BLaER1 treated with 17β-estradiol and CSF1 and Interleukin-3, amounts not matched to agents 10 nM and 100 nM (cell line): ENCODE measurements around the gene KDELR1.

Experiments used
- H3K27ac ChIP-seq, 11 experiments: shearing (Covaris generic); formaldehyde crosslinking; 2 replicates each; pipeline ENCODE4 v1.8.1; 2022
- H3K27me3 ChIP-seq, 11 experiments: shearing (Covaris generic); formaldehyde crosslinking; 2 replicates each; pipeline ENCODE4 v1.8.1; 2022
- H3K36me3 ChIP-seq, 11 experiments: shearing (Covaris generic); formaldehyde crosslinking; 2 replicates each; pipeline ENCODE4 v1.8.1; 2022
- H3K4me1 ChIP-seq, 10 experiments: shearing (Covaris generic); formaldehyde crosslinking; 2 replicates each; pipeline ENCODE4 v1.8.1; 2022
- H3K4me2 ChIP-seq, 11 experiments: shearing (Covaris generic); formaldehyde crosslinking; 2 replicates each; pipeline ENCODE4 v1.8.1; 2022
- H3K4me3 ChIP-seq, 10 experiments: shearing (Covaris generic); formaldehyde crosslinking; 2 replicates each; pipeline ENCODE4 v1.8.1; 2022
- H3K9ac ChIP-seq, 11 experiments: shearing (Covaris generic); formaldehyde crosslinking; 2 replicates each; pipeline ENCODE4 v1.8.1; 2022
- H3K9me3 ChIP-seq, 11 experiments: shearing (Covaris generic); formaldehyde crosslinking; replicated peaks in 1 of 11; 2 replicates each; pipeline ENCODE4 v1.8.1; 2022
- H4K20me1 ChIP-seq, 11 experiments: shearing (Covaris generic); formaldehyde crosslinking; 2 replicates each; pipeline ENCODE4 v1.8.1; 2022
- Cebpa-rat ChIP-seq, 11 experiments: shearing (Covaris generic); IDR thresholded peaks; 2 replicates each; pipeline ENCODE4 v1.8.1; 2022

KDELR1 gene

DNA sequence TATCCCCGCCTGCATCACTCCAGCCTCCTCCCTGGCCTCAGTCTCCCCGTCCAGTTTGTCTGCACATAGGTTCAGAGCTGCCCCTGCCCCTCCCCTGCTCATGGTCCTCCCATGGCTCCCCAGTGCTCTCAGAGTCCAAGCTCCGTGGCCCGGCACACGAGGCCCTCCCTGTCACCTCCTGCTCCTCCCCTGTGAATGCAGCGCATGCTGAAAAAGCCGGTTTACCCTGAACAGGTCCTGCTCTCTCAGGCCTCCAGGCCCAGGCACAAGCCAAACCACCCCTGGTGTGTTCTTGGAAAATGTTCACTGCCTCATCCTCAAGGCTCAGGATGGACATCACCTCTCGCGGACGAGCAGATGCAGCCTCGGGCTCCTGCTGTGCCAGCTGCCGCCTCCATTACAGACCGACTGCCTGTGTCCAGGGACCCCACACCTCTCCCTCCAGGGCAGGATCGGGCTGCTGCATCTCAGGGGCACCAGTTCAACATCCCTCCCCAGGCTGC, 53.0 kb downstream of the KDELR1 start:
- Histone ChIP-seq H3K9me3 (no peaks in the 10 kb centered on the region), H3K4me2 (no peak overlapping the region), H3K4me3 (no peak overlapping the region), H3K9ac (0 out of 22 replicates have a peak overlapping the region, but pooled peaks of 1 of the 11 experiments have one; percentile 31), H3K36me3 (no peaks in the 10 kb centered on the region), H3K27ac (no peak overlapping the region), H3K4me1 (peaks cover 11 to 28% (median 22%) of the 10 kb centered on the region in 10 experiments; a peak in 19 of 20 replicates), H3K27me3 (no peaks in the 10 kb centered on the region), H4K20me1 (peaks cover 0 to 3% (median 0%) of the 10 kb centered on the region in 11 experiments; a peak in 2 of 22 replicates)
- TF ChIP-seq Cebpa-rat (IDR thresholded peaks at IDR 0.05), result no peak

DNA sequence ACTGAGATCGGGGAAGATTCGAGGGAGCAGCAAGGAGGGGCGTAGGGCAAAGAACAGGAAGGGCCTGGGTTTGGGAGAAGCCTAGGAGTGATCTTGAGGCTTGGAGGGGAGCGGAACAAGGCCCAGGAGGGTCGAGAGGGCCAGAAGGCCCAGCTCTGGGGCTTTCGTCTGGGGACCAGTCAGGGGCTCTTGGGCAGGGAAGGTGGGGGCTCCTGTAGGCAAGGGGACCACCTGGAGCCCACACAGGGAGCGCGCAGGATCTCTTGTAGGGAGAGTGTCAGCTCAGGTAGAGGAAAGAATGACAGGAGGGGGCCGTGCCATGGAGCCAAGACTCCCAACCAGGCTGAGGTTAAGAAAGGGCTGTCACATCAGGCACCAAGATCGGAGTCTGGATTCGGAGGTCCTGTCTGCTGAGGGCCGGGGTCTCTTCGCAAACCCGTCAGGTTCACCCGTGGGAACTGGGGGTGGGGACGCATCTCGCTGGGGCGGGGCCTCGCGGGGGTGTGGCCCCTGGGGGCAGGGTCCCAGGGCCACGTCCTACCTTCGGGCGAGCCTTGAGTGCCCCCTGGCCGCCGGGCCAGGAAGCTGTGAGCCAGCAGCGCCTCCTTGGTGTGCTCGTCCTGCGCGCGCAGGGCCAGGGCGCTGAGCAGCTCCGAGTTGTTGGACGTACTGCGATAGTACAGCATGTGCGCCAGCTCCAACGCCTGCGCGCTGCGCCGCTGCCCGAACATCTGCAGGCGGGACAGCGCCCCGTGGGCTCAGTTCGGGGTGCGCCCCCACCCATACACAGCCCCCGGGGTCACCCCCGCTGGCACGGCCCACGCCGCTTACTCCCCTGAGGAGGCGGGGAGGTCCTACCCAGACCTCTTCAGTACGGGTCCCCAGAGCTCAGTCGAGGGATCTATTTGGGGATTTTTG, 57.6 kb downstream of the KDELR1 start:
- Histone ChIP-seq H3K4me2 (peak overlapping the region; percentile 94 to 100 (median 99)), H3K9ac (peak overlapping the region; percentile 76 to 86 (median 81)), H3K27ac (peak overlapping the region; percentile 65 to 88 (median 83)), H3K9me3 (peaks cover 0 to 2% (median under 1%) of the 10 kb centered on the region in 11 experiments; a peak in 7 of 22 replicates), H3K4me3 (peak overlapping the region; percentile 53 to 74 (median 64)), H3K4me1 (peaks cover 42 to 57% (median 52%) of the 10 kb centered on the region in 10 experiments), H4K20me1 (peaks cover 0 to 40% (median 5%) of the 10 kb centered on the region in 11 experiments; a peak in 9 of 22 replicates), H3K36me3 (peaks cover 0 to 29% (median 9%) of the 10 kb centered on the region in 11 experiments; a peak in 13 of 22 replicates), H3K27me3 (no peaks in the 10 kb centered on the region)
- TF ChIP-seq Cebpa-rat (IDR thresholded peaks at IDR 0.05), result no peak

GRCh38 chr19:48332662-48333466, 58.5 kb downstream of the KDELR1 start:
- peak overlapping the region; percentile 63 to 88 (median 83) for H3K27ac ChIP-seq
- H3K4me2 ChIP-seq, result peak overlapping the region; percentile 94 to 100 (median 98)
- H3K9me3 ChIP-seq, result peaks cover 0 to 11% (median 5%) of the 10 kb centered on the region in 11 experiments; a peak in 10 of 22 replicates
- peaks cover 0 to 48% (median 5%) of the 10 kb centered on the region in 11 experiments; a peak in 9 of 22 replicates for H4K20me1 ChIP-seq
- peak overlapping the region; percentile 60 to 86 (median 81) for H3K9ac ChIP-seq
- no peaks in the 10 kb centered on the region for H3K27me3 ChIP-seq
- TF ChIP-seq Cebpa-rat (IDR thresholded peaks at IDR 0.05), result no peak
- peaks cover 51 to 63% (median 61%) of the 10 kb centered on the region in 10 experiments for H3K4me1 ChIP-seq
- peaks cover 0 to 35% (median 15%) of the 10 kb centered on the region in 11 experiments; a peak in 15 of 22 replicates for H3K36me3 ChIP-seq
- peak overlapping the region; percentile 53 to 74 (median 64) for H3K4me3 ChIP-seq
